Peyer's patch (tissue), 4 donors: ENCODE results near the gene JCHAIN.

Experiments used
- CTCF ChIP-seq, 6 experiments: fragments of 450-650 bp in 4 of 6; fragments of 200-600 bp in 2 of 6; sonication (generic) in 1 of 6; IDR thresholded peaks; one replicate each; pipeline ENCODE4 v1.5.1; 2017 to 2019; ENCODE audit warnings: antibody characterized with exemption in 6 of 6, mild to moderate bottlenecking in 3 of 6, moderate library complexity in 1 of 6
- POLR2A ChIP-seq, 2 donors: fragments of 450-650 bp; IDR thresholded peaks; one replicate each; pipeline ENCODE4 v1.5.1; 2017; ENCODE audit warnings: antibody characterized with exemption in 2 of 2, mild to moderate bottlenecking in 2 of 2, moderate library complexity in 2 of 2

GRCh38 chr4:70674191-70674590 lies 7.9 kb upstream of the JCHAIN start:
- no peak for TF ChIP-seq CTCF (IDR thresholded peaks at IDR 0.05)
- TF ChIP-seq POLR2A (IDR thresholded peaks at IDR 0.05): no peak
